ENCODE measurements around the gene ZNF516.

- TF ChIP-seq CTCF (IDR thresholded peaks at IDR 0.05) (no peak), POLR2A (IDR thresholded peaks at IDR 0.05) (no peak), POLR2AphosphoS5 (IDR thresholded peaks at IDR 0.05) (no peak), EP300 (IDR thresholded peaks at IDR 0.05) (no peak)
These were observed 46.0 kb downstream of the ZNF516 start for GRCh38 chr18:76449111-76449453.
